Thyroid gland (tissue), 4 donors: ENCODE measurements around the gene BIRC3. TPM values are rescaled to one million over a fixed set of nuclear protein-coding genes. Genes with fewer than 3 reads are reported as not detected.

Source experiments
- DNase-seq, 2 donors: peaks; one replicate each; pipeline ENCODE4 v3.0.0-alpha.2; 2019
- H3K27ac ChIP-seq, 3 donors: fragments of 200-600 bp; sonication (generic); 1 replicate in 2 of 3; 2 replicates in 1 of 3; pipeline ENCODE4 v1.5.1; 2016 to 2019; ENCODE audit warnings: mild to moderate bottlenecking in 1 of 3, moderate library complexity in 1 of 3
- H3K27me3 ChIP-seq: fragments of 200-600 bp; sonication (generic); one replicate; pipeline ENCODE4 v1.5.1; 2019
- H3K36me3 ChIP-seq, 2 donors: fragments of 200-600 bp; sonication (generic); one replicate each; pipeline ENCODE4 v1.5.1; 2016 to 2019
- H3K4me1 ChIP-seq, 2 donors: fragments of 200-600 bp; sonication (generic); one replicate each; pipeline ENCODE4 v1.5.1; 2017 to 2019
- H3K4me3 ChIP-seq, 3 donors: fragments of 200-600 bp; sonication (generic); replicated peaks in 1 of 3; 1 replicate in 2 of 3; 2 replicates in 1 of 3; pipeline ENCODE4 v1.5.1; 2016; ENCODE audit warnings: mild to moderate bottlenecking in 1 of 3
- H3K9me3 ChIP-seq: fragments of 200-600 bp; sonication (generic); one replicate; pipeline ENCODE4 v1.5.1; 2017
- CTCF ChIP-seq, 6 experiments: fragments of 200-600 bp in 3 of 6; fragments of 450-650 bp in 3 of 6; sonication (generic) in 3 of 6; IDR thresholded peaks; one replicate each; pipeline ENCODE4 v1.5.1; 2016 to 2019; ENCODE audit warnings: antibody characterized with exemption in 6 of 6, mild to moderate bottlenecking in 2 of 6, inconsistent platforms in 1 of 6, moderate library complexity in 1 of 6
- POLR2A ChIP-seq, 2 donors: fragments of 450-650 bp; IDR thresholded peaks; one replicate each; pipeline ENCODE4 v1.6.1; 2017; ENCODE audit warnings: antibody characterized with exemption in 2 of 2, mild to moderate bottlenecking in 2 of 2, moderate library complexity in 1 of 2
- WGBS, 2 donors: methylation state at CpG; one replicate each; pipeline ENCODE4 v1.1.5; 2017; 5-methylcytosine and 5-hydroxymethylcytosine counted together
- intact Hi-C: fragments of 100-400 bp; cut with DNase I; formaldehyde crosslinking; loops from one replicate; pipeline ENCODE4 v1.15.1; 2023
- small RNA-seq: library from RNA; depleted of rRNA; stranded (forward); fragments of <200 nt; gene quantifications from one replicate; pipeline ENCODE3, GENCODE V24; 2016
- total RNA-seq, 4 donors: library from RNA; depleted of rRNA; stranded (reverse); fragments of >200 nt; gene quantifications; one replicate each; pipeline ENCODE4 v1.2.3, GENCODE V29; 2016

BIRC3 gene
- total RNA-seq, 4 donors from 2014 or later: 2.0 to 6.0 (median 4.1) TPM

GRCh38 chr11:102385085-102386007, 68.1 kb downstream of the BIRC3 start:
- H3K4me1 ChIP-seq: no peaks in the 10 kb centered on the region
- H3K4me3 ChIP-seq: no peak overlapping the region
- intact Hi-C loops: no loop called here
- no peaks in the 10 kb centered on the region for H3K9me3 ChIP-seq
- DNase-seq: no peak
- TF ChIP-seq CTCF (IDR thresholded peaks at IDR 0.05) (no peak), POLR2A (IDR thresholded peaks at IDR 0.05) (no peak)
- H3K27me3 ChIP-seq: no peaks in the 10 kb centered on the region
- no peak overlapping the region for H3K27ac ChIP-seq
- 82 to 86% methylated on average over 5 of the region's 5 CpGs for WGBS, 2 donors
- peaks cover 2 to 8% of the 10 kb centered on the region in 2 donors for H3K36me3 ChIP-seq

- intact Hi-C loops: no loop called here
- no peaks in the 10 kb centered on the region for H3K4me1 ChIP-seq
- TF ChIP-seq POLR2A (IDR thresholded peaks at IDR 0.05) (no peak), CTCF (IDR thresholded peaks at IDR 0.05) (no peak)
- no peaks in the 10 kb centered on the region for H3K27me3 ChIP-seq
- H3K27ac ChIP-seq: no peak overlapping the region
- H3K4me3 ChIP-seq: no peak overlapping the region
- 92 to 97% methylated on average over 2 of the region's 2 CpGs for WGBS, 2 donors
- H3K9me3 ChIP-seq: no peaks in the 10 kb centered on the region
- H3K36me3 ChIP-seq: peaks cover 0 to 2% of the 10 kb centered on the region in 2 donors
- DNase-seq: no peak
Measured at GRCh38 chr11:102386136-102386734, 69.0 kb downstream of the BIRC3 start.

GRCh38 chr11:102387043-102387781, 69.9 kb downstream of the BIRC3 start:
- Histone ChIP-seq H3K4me1 (no peaks in the 10 kb centered on the region), H3K27me3 (no peaks in the 10 kb centered on the region), H3K27ac (no peak overlapping the region), H3K36me3 (peaks cover 0 to 2% of the 10 kb centered on the region in 2 donors), H3K9me3 (no peaks in the 10 kb centered on the region), H3K4me3 (no peak overlapping the region)
- intact Hi-C loops: no loop called here
- DNase-seq: no peak
- no peak for TF ChIP-seq POLR2A (IDR thresholded peaks at IDR 0.05)
- TF ChIP-seq CTCF (IDR thresholded peaks at IDR 0.05): no peak
- WGBS, 2 donors: 86% methylated on average over 8 of the region's 8 CpGs

Small RNA genes within 50 kb of the gene (small RNA-seq; reads per million reads assigned to genes)
- not detected for gene AP000942.3
- not detected for gene AP000942.4
- gene RNU6-952P: not detected

Other genes with a start within 250 kb of the BIRC3 start
- gene YAP1, start 207.0 kb upstream of the BIRC3 start, total RNA-seq: 100 to 1,000 TPM; 162 to 202 (median 176) TPM
- 100 to 1,000 TPM in 1 of 4 donors, 10 to 100 TPM in 3; 43.9 to 152 (median 72.9) TPM for gene BIRC2, start 29.7 kb downstream of the BIRC3 start, total RNA-seq
- gene TMEM123, start 135.3 kb downstream of the BIRC3 start, total RNA-seq: 100 to 1,000 TPM; 282 to 506 (median 336) TPM
- 1 to 10 TPM in 1 of 4 donors, not detected in 3; 1.2 TPM for gene MMP7, start 213.3 kb downstream of the BIRC3 start, total RNA-seq